Adipocyte (in vitro differentiated cells): Measurements from ENCODE around the gene NPAS1.

ENCODE experiments used
- DNase-seq: peaks from one replicate; pipeline ENCODE4 v3.0.0-alpha.2; 2015; ENCODE audit warnings: low read depth
- H3K27me3 ChIP-seq: replicated peaks from 2 replicates; pipeline ENCODE4 v1.7.0; 2013; ENCODE audit warnings: mild to moderate bottlenecking, low read length, moderate library complexity; ENCODE audit not compliant: control insufficient read depth, insufficient read depth
- H3K36me3 ChIP-seq: 2 replicates; pipeline ENCODE4 v1.7.0; 2013; ENCODE audit warnings: low read length, mild to moderate bottlenecking, moderate library complexity; ENCODE audit not compliant: control insufficient read depth, insufficient read depth, severe bottlenecking
- H3K4me1 ChIP-seq: 2 replicates; pipeline ENCODE4 v1.7.0; 2013; ENCODE audit warnings: mild to moderate bottlenecking, low read length, moderate library complexity; ENCODE audit not compliant: control insufficient read depth, insufficient read depth
- H3K4me3 ChIP-seq: 2 replicates; pipeline ENCODE4 v1.7.0; 2013; ENCODE audit warnings: mild to moderate bottlenecking, low read length, moderate library complexity
- H3K9ac ChIP-seq: 2 replicates; pipeline ENCODE4 v1.7.0; 2013; ENCODE audit warnings: mild to moderate bottlenecking, low read length, moderate library complexity
- H3K9me3 ChIP-seq: 2 replicates; pipeline ENCODE4 v1.7.0; 2013; ENCODE audit warnings: mild to moderate bottlenecking, low read length, moderate library complexity; ENCODE audit not compliant: control insufficient read depth

NPAS1 gene

DNA sequence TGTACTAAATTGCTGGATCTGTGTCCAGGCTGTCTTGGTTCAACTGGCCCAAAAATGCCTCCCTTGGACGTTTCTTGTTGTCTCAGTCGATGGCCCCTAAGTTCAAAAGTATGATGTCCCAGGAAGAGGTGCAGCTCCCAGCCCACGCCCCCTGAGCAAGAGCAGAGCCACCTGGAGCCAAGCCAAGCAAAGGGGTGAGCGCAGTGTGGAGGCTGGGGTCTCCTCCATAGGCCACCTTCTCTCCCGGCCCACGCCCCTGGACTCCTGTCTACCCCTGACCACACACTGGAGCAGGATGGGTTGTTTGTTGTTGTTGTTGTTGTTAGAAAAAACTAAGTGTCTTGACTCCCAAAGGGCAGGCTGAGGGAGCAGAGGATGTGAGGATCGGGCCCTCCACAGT lies 26.0 kb upstream of the NPAS1 start:
- Histone ChIP-seq H3K4me1 (peaks cover 8% of the 10 kb centered on the region), H3K4me3 (no peak overlapping the region), H3K36me3 (peaks cover 70% of the 10 kb centered on the region), H3K9ac (no peak overlapping the region), H3K9me3 (no peaks in the 10 kb centered on the region), H3K27me3 (no peaks in the 10 kb centered on the region)
- no peak for DNase-seq

DNA sequence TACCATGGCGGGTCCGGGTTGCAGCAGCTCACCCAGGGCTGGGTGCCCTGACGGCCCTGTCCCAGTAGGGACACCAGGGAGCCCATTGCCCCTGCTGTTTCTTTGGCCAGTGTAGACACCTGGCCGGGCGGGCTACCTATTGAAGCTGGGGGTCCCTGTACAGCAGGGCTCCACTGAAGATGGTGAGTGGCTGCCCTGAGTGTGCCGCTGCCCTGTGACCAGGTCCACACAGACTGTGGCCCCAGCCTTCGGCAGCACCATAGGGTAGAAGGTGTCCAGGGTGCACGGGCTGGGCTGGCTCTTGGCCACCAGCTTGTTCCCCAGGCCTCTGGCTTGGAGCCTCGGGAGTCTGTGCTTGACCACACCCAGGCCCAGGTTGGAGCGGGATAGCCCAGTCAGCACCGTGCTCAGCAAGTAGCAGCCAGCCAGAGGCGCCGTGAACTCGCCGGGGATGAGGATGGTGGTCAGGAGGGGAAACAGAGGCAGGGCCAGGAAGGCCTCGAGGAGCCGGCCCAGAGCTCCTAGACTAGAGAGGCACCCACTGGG lies 25.4 kb upstream of the NPAS1 start:
- Histone ChIP-seq H3K27me3 (no peaks in the 10 kb centered on the region), H3K9me3 (no peaks in the 10 kb centered on the region), H3K36me3 (peaks cover 64% of the 10 kb centered on the region), H3K9ac (no peak overlapping the region), H3K4me3 (no peak overlapping the region), H3K4me1 (peaks cover 8% of the 10 kb centered on the region)
- DNase-seq, result no peak

DNA sequence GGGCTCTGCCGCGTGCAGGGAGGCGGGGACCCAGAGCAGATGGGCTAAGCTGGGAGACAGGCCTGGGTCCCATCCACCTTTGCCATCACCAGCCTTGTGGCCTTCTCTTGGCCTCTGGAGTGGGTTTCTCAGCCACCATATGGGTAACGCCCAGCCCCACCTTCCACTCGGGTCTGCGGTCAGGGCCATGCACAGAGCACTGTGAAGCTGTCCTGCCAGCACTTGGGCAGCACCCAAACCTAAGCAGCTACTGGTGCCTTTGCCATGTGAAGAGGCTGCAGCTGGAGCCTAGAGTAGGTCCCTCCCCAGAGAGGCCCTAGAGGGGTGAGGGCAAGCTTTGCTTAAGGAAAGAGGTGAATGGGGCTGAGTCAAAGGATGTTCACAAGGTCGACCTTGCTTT lies 24.1 kb upstream of the NPAS1 start:
- Histone ChIP-seq H3K36me3 (peaks cover 64% of the 10 kb centered on the region), H3K4me1 (peaks cover 8% of the 10 kb centered on the region), H3K9me3 (no peaks in the 10 kb centered on the region), H3K4me3 (no peak overlapping the region), H3K27me3 (no peaks in the 10 kb centered on the region), H3K9ac (no peak overlapping the region)
- no peak for DNase-seq

DNA sequence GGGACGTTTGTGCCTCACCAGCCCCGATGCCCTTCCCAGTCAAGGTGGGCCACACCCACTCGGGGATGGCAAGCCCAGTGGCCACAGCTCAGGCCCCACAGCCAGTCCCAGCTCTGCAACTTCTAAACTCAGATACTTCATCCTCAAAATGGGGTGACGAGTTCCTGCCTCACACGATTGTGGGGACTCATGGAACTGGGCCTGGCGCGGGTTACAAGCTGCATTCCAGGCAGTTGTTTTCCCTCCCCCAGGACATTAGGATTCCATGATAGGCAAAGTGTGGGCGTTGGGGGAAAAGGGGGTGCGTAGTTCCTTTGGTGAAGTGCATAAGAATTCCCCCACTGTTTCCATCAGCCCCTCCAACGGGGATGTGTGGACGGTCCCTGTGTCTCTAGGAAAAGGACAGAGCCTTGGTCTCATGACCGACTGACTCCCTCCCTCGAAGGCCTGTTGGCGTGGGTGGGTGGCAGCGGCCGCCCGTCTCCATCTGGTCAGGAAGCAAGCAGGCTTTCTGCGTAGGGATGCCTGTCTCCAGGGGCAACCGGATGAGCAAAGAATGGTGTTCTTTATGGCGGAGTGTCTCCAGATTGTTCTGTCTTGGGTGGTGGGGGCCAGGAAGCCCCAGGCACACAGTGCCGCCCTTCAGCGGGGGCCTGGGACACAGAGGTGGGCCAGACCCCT lies 21.1 kb upstream of the NPAS1 start:
- Histone ChIP-seq H3K4me3 (no peak overlapping the region), H3K27me3 (no peaks in the 10 kb centered on the region), H3K9ac (no peak overlapping the region), H3K9me3 (no peaks in the 10 kb centered on the region), H3K36me3 (peaks cover 56% of the 10 kb centered on the region), H3K4me1 (peaks cover under 1% of the 10 kb centered on the region)
- DNase-seq, result no peak

DNA sequence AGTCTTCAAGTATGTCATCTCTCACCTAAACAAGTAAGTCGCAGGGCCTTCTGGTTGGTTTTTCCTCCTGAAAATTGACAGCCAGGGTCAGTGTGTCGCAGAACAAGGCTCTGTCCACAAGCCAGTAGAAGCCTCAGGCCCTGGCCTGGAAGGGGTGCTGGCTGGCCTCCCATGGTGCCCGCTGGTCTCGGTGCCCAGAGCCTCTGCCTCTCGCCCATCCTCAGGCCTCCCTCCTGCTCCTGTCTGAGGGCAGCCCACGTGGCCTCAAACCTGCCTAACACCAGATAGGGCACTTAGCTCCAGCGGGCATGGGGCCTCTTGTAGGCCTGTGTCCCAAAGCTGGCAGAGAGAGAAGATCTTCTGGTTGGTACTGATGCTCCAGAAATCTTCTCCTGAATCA lies 20.3 kb upstream of the NPAS1 start:
- no peaks in the 10 kb centered on the region for H3K27me3 ChIP-seq
- H3K4me1 ChIP-seq, result peaks cover 6% of the 10 kb centered on the region
- H3K9ac ChIP-seq, result no peak overlapping the region
- no peak for DNase-seq
- no peak overlapping the region for H3K4me3 ChIP-seq
- H3K36me3 ChIP-seq, result peaks cover 48% of the 10 kb centered on the region
- H3K9me3 ChIP-seq, result no peaks in the 10 kb centered on the region

DNA sequence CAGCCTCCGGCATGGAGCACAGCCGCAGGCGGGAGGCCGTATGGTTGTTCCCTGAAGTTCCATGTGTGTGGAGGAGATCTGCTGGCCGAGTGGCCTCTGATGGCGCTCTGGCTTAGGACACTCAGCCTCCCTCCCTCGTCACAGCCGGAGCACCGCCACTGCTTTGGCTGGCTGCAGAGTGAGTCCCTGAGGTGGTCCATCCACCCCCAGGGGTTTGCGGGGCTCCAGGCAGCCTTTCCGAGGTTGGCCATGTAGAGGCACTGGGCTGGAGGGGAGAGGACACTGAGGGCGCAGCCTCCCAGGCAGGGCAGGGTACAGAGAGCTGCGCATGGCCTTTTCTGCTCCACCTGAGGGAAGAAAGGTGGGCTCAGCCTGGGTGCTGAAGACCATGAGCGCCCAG lies 19.8 kb upstream of the NPAS1 start:
- H3K9me3 ChIP-seq, result no peaks in the 10 kb centered on the region
- H3K36me3 ChIP-seq, result peaks cover 44% of the 10 kb centered on the region
- H3K4me1 ChIP-seq, result peaks cover 6% of the 10 kb centered on the region
- no peak for DNase-seq
- no peak overlapping the region for H3K9ac ChIP-seq
- no peak overlapping the region for H3K4me3 ChIP-seq
- H3K27me3 ChIP-seq, result no peaks in the 10 kb centered on the region

DNA sequence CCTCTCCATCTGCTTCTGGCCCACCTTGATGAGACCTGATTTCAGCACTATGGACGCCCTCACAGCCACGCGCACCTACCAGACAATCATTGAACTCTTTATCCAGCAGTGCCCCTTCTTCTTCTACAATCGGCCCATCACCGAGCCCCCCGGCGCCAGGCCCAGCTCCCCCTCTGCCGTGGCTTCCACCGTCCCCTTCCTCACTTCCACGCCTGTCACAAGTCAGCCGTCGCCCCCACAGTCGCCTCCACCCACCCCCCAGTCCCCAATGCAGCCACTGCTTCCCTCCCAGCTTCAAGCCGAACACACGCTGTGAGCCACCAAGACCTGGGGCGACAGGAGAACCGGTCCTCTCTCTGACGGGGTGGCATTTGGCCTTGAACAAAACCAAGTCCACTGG lies 19.3 kb upstream of the NPAS1 start:
- H3K9me3 ChIP-seq, result no peaks in the 10 kb centered on the region
- no peak overlapping the region for H3K9ac ChIP-seq
- H3K36me3 ChIP-seq, result peaks cover 43% of the 10 kb centered on the region
- no peak overlapping the region for H3K4me3 ChIP-seq
- H3K4me1 ChIP-seq, result peaks cover 6% of the 10 kb centered on the region
- no peaks in the 10 kb centered on the region for H3K27me3 ChIP-seq
- DNase-seq, result no peak

DNA sequence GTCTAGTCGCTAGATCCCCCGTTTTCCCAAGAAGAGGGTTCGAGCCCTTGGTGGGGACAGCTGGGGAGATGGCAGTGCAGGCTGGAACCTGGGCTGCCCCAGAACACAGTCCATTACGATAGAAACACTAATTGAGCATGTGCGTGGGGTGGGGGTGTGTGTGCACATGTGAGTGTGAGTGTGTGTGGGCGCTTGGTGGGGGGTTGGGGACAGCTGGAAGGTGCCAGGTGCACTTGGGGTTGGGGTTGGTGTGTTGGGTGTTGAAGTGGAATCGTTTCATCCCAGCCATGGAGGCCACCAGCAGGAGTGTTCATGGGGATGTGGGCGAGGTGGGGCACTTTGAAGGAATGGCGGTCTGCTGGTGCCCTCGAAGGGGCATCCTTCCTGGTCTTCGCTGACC lies 18.1 kb upstream of the NPAS1 start:
- DNase-seq, result no peak
- no peak overlapping the region for H3K9ac ChIP-seq
- no peak overlapping the region for H3K4me3 ChIP-seq
- H3K4me1 ChIP-seq, result peaks cover 6% of the 10 kb centered on the region
- no peaks in the 10 kb centered on the region for H3K9me3 ChIP-seq
- H3K36me3 ChIP-seq, result peaks cover 41% of the 10 kb centered on the region
- H3K27me3 ChIP-seq, result no peaks in the 10 kb centered on the region

DNA sequence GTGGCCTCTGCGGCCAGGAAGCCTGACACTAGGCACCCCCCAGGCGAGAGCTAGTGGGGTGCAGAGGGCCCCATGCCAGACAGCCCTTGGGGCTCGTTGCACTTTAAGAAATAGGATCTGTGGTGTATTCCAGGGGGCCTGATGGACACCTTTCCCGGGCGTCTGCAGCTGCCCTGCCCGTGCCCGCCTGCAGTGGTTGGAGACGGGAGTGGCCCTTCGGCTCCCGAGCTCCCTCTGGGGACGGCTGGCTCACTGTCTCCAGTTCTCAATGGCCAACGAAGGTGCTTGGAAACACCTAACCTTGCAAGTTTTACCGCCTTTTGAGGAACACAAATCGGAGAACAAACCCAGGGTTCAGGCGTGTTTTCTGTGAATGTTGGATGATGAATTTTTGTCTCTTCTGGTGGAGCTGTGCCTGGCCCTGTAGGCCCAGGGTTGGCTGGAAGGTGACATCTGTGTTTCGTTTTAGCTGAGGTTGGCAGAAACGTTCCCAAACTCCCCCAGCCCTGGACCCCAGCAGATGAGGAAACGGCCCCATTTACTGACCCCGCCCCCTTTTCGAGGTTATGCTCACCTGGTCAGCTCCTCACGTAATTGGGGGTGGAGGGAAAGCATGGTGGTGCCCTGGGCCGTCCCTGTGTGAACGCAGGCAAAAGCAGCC lies 17.4 kb upstream of the NPAS1 start:
- peaks cover 36% of the 10 kb centered on the region for H3K36me3 ChIP-seq
- no peak overlapping the region for H3K4me3 ChIP-seq
- H3K4me1 ChIP-seq, result peaks cover 6% of the 10 kb centered on the region
- H3K27me3 ChIP-seq, result no peaks in the 10 kb centered on the region
- H3K9me3 ChIP-seq, result no peaks in the 10 kb centered on the region
- no peak overlapping the region for H3K9ac ChIP-seq
- no peak for DNase-seq

DNA sequence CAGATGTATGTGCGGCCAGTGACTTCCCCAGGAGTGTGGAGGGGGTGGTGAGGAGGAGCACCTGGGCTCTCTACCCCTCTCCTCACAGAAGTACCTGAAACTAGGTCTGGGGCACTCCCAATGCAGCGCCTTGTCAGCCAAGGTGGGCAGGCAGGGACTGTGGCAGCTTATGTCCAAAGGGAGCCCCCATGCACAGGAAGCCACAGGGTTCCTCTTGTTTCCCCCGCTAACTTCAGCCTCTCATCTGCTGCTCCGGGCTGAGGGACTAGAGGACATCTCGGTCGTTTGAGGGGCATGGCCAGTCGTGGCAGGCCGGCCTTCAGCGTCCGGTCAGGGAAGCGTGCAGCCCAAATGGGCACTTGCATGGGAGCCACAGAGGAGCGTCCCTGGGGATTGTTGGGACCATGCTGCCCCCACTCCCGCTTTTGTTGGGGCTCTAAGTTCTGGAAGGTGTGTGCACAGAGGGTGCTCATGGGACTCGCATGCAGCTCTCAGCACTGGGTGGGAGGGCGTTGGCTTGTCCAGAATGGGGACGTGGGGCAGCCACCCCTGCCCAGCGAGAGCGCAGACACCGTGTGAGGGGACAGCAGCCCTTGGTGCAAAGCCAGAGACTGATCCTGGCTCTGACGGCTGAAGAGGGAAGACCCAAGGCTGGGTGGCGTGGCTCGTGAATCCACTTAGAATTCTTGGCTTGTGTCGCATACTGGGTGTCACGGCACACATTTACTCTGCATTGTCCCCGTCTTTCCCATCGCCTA lies 16.6 kb upstream of the NPAS1 start:
- Histone ChIP-seq H3K9ac (no peak overlapping the region), H3K9me3 (no peaks in the 10 kb centered on the region), H3K4me3 (no peak overlapping the region), H3K27me3 (no peaks in the 10 kb centered on the region), H3K36me3 (peaks cover 32% of the 10 kb centered on the region), H3K4me1 (peaks cover 6% of the 10 kb centered on the region)
- no peak for DNase-seq
